ENCODE measurements around the gene ALX4.

DNA sequence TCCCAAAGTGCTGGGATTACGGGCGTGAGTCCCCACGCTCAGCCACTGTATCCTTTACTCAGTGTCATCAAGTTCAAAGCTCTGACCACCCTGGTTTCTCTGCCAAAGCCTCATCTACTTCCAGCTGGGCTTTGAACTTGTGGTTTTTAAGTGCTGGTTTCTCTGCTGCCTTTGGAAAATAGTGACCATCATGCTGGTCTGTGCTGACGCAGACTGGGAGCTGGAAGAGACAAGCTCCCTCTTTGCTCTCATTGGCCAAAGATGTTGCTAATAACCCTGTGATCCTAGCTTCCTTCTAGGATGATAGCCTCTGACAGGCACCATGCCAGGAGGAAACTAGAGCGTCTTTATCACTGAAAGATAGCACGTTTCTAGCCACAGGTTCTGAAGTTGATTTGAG is 62.4 kb downstream of the ALX4 start:
- TF ChIP-seq POLR2AphosphoS5 (IDR thresholded peaks at IDR 0.05) (no peak), POLR2A (IDR thresholded peaks at IDR 0.05) (no peak)
- TF ChIP-seq, protein P1, sequence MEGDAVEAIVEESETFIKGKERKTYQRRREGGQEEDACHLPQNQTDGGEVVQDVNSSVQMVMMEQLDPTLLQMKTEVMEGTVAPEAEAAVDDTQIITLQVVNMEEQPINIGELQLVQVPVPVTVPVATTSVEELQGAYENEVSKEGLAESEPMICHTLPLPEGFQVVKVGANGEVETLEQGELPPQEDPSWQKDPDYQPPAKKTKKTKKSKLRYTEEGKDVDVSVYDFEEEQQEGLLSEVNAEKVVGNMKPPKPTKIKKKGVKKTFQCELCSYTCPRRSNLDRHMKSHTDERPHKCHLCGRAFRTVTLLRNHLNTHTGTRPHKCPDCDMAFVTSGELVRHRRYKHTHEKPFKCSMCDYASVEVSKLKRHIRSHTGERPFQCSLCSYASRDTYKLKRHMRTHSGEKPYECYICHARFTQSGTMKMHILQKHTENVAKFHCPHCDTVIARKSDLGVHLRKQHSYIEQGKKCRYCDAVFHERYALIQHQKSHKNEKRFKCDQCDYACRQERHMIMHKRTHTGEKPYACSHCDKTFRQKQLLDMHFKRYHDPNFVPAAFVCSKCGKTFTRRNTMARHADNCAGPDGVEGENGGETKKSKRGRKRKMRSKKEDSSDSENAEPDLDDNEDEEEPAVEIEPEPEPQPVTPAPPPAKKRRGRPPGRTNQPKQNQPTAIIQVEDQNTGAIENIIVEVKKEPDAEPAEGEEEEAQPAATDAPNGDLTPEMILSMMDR (IDR thresholded peaks at IDR 0.05): no peak
